GM12801 (cell line): ENCODE data around the gene ADPRH.

Experiments used
- CTCF ChIP-seq: IDR thresholded peaks from one replicate; pipeline ENCODE4 v1.5.1; 2011; ENCODE audit warnings: control low read depth; ENCODE audit not compliant: insufficient read length; ENCODE audit errors: extremely low read depth

Gene ADPRH

GRCh38 chr3:119599558-119600174 is 20.4 kb downstream of the ADPRH start:
- no peak for TF ChIP-seq CTCF

- no peak for TF ChIP-seq CTCF
These were observed 21.4 kb downstream of the ADPRH start for GRCh38 chr3:119600732-119601131.

- no peak for TF ChIP-seq CTCF
These were observed 21.9 kb downstream of the ADPRH start for GRCh38 chr3:119601154-119601553.

GRCh38 chr3:119602676-119603075 is 23.4 kb downstream of the ADPRH start:
- no peak for TF ChIP-seq CTCF

- no peak for TF ChIP-seq CTCF
These were observed 25.6 kb downstream of the ADPRH start for GRCh38 chr3:119604878-119605277.

- no peak for TF ChIP-seq CTCF
These were observed 29.2 kb downstream of the ADPRH start for GRCh38 chr3:119608405-119609000.

GRCh38 chr3:119609301-119609700 is 30.0 kb downstream of the ADPRH start:
- no peak for TF ChIP-seq CTCF

GRCh38 chr3:119611664-119612063 is 32.4 kb downstream of the ADPRH start:
- TF ChIP-seq CTCF, result no peak
